Ishikawa (cell line): ENCODE measurements around the gene GPR63.

Experiments used
- CEBPB ChIP-seq: IDR thresholded peaks from 2 replicates; pipeline ENCODE4 v1.6.1; 2012
- EP300 ChIP-seq: IDR thresholded peaks from 2 replicates; pipeline ENCODE4 v1.6.1; 2012; ENCODE audit warnings: borderline replicate concordance
- FOXM1 ChIP-seq: IDR thresholded peaks from 2 replicates; pipeline ENCODE4 v1.6.1; 2012; ENCODE audit warnings: low read depth, borderline replicate concordance
- MAX ChIP-seq: IDR thresholded peaks from 2 replicates; pipeline ENCODE4 v1.6.1; 2012
- RAD21 ChIP-seq: IDR thresholded peaks from 2 replicates; pipeline ENCODE4 v1.6.1; 2012; ENCODE audit warnings: low read depth
- REST ChIP-seq: IDR thresholded peaks from 2 replicates; pipeline ENCODE4 v1.6.1; 2012; ENCODE audit warnings: low read depth, mild to moderate bottlenecking
- TAF1 ChIP-seq: IDR thresholded peaks from 2 replicates; pipeline ENCODE4 v1.6.1; 2012; ENCODE audit warnings: low read depth, mild to moderate bottlenecking
- TCF12 ChIP-seq: IDR thresholded peaks from 2 replicates; pipeline ENCODE4 v1.6.1; 2012; ENCODE audit warnings: low read depth
- TEAD4 ChIP-seq: IDR thresholded peaks from 2 replicates; pipeline ENCODE4 v1.6.1; 2012
- YY1 ChIP-seq: IDR thresholded peaks from 2 replicates; pipeline ENCODE4 v1.6.1; 2012; ENCODE audit warnings: low read depth
- ZBTB7A ChIP-seq: IDR thresholded peaks from 2 replicates; pipeline ENCODE4 v1.6.1; 2012; ENCODE audit warnings: low read depth

DNA sequence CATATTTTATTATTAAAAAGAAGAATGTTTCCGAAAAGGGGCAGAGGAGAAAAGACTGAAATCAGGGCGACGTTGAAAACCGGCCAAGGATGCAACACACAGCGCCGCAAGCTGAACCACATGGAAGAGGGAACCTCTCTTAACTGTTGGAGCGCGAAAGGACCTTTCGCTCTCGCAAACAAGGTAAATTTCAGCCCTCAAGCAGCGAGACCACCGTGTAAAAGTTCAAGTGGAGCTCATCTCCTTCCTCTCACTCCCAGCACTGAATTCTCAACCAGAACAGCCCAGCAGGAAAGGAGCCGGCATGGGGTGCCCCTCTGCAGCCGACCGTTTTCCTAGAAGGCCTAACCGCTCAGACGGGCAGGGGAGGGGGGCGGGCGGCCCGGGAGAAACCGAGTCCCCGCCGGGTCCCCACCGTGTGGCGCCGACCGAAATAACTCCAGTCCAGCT lies 621 bp downstream of the GPR63 start:
- TF ChIP-seq TAF1 = no peak
- no peak for TF ChIP-seq RAD21
- no peak for TF ChIP-seq MAX
- no peak for TF ChIP-seq EP300
- no peak for TF ChIP-seq TEAD4
- no peak for TF ChIP-seq YY1
- no peak for TF ChIP-seq REST
- no peak for TF ChIP-seq CEBPB
- no peak for TF ChIP-seq FOXM1
- TF ChIP-seq TCF12 = no peak
- TF ChIP-seq ZBTB7A = no peak
